VCaP (cell line): ENCODE data around the gene OTOG.

ENCODE experiments used
- H3K27ac ChIP-seq: fragments of 450-650 bp; 2 replicates; pipeline ENCODE4 v1.5.1; 2017
- TF ChIP-seq, protein P1 (sequence below): fragments of 450-650 bp; conservative IDR thresholded peaks from 2 replicates; pipeline ENCODE4 v1.5.1; 2017; ENCODE audit warnings: mild to moderate bottlenecking, moderate library complexity

Gene OTOG

DNA sequence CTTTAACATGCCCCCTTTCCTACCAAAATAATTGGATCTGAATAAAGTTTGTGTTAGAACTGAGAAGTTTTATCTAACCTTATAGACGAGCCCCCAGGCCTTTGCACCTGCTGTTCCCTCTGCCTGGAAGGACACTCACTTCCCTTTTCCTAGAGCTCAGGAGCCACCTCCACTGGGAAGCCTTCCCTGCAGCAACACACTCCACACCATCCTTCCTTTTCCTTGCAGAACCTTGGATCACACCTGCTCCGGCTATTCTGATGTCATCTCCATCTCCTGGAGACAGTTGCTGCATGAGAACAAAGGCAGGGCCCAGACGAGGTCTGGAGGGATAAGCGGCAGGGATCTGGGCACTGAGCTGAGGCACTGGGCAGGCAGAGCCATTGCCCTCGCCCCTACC lies 149.7 kb downstream of the OTOG start:
- H3K27ac ChIP-seq = no peak overlapping the region
- TF ChIP-seq, protein P1, sequence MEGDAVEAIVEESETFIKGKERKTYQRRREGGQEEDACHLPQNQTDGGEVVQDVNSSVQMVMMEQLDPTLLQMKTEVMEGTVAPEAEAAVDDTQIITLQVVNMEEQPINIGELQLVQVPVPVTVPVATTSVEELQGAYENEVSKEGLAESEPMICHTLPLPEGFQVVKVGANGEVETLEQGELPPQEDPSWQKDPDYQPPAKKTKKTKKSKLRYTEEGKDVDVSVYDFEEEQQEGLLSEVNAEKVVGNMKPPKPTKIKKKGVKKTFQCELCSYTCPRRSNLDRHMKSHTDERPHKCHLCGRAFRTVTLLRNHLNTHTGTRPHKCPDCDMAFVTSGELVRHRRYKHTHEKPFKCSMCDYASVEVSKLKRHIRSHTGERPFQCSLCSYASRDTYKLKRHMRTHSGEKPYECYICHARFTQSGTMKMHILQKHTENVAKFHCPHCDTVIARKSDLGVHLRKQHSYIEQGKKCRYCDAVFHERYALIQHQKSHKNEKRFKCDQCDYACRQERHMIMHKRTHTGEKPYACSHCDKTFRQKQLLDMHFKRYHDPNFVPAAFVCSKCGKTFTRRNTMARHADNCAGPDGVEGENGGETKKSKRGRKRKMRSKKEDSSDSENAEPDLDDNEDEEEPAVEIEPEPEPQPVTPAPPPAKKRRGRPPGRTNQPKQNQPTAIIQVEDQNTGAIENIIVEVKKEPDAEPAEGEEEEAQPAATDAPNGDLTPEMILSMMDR = no peak
